Ishikawa (cell line): ENCODE data around the gene CAMP.

Experiments
- CEBPB ChIP-seq: IDR thresholded peaks from 2 replicates; pipeline ENCODE4 v1.6.1; 2012
- CREB1 ChIP-seq: IDR thresholded peaks from 2 replicates; pipeline ENCODE4 v1.6.1; 2012; ENCODE audit warnings: low read depth
- EGR1 ChIP-seq: IDR thresholded peaks from 2 replicates; pipeline ENCODE4 v1.6.1; 2012
- EP300 ChIP-seq: IDR thresholded peaks from 2 replicates; pipeline ENCODE4 v1.6.1; 2012; ENCODE audit warnings: borderline replicate concordance
- FOXM1 ChIP-seq: IDR thresholded peaks from 2 replicates; pipeline ENCODE4 v1.6.1; 2012; ENCODE audit warnings: low read depth, borderline replicate concordance
- MAX ChIP-seq: IDR thresholded peaks from 2 replicates; pipeline ENCODE4 v1.6.1; 2012
- NFIC ChIP-seq: IDR thresholded peaks from 2 replicates; pipeline ENCODE4 v1.6.1; 2012
- RAD21 ChIP-seq: IDR thresholded peaks from 2 replicates; pipeline ENCODE4 v1.6.1; 2012; ENCODE audit warnings: low read depth
- TAF1 ChIP-seq: IDR thresholded peaks from 2 replicates; pipeline ENCODE4 v1.6.1; 2012; ENCODE audit warnings: low read depth, mild to moderate bottlenecking
- TCF12 ChIP-seq: IDR thresholded peaks from 2 replicates; pipeline ENCODE4 v1.6.1; 2012; ENCODE audit warnings: low read depth
- TEAD4 ChIP-seq: IDR thresholded peaks from 2 replicates; pipeline ENCODE4 v1.6.1; 2012
- USF1 ChIP-seq: IDR thresholded peaks from 2 replicates; pipeline ENCODE4 v1.6.1; 2012
- YY1 ChIP-seq: IDR thresholded peaks from 2 replicates; pipeline ENCODE4 v1.6.1; 2012; ENCODE audit warnings: low read depth
- ZBTB7A ChIP-seq: IDR thresholded peaks from 2 replicates; pipeline ENCODE4 v1.6.1; 2012; ENCODE audit warnings: low read depth
- TF ChIP-seq, protein P1 (sequence below): IDR thresholded peaks from 2 replicates; pipeline ENCODE4 v1.6.1; 2012; ENCODE audit warnings: low read depth, mild to moderate bottlenecking

The CAMP gene

GRCh38 chr3:48184299-48184698, 39.0 kb upstream of the CAMP start:
- no peak for TF ChIP-seq CEBPB
- TF ChIP-seq NFIC, result no peak
- no peak for TF ChIP-seq USF1
- no peak for TF ChIP-seq FOXM1
- TF ChIP-seq TAF1, result no peak
- no peak for TF ChIP-seq MAX
- no peak for TF ChIP-seq EGR1
- no peak for TF ChIP-seq EP300
- no peak for TF ChIP-seq YY1
- TF ChIP-seq, protein P1, sequence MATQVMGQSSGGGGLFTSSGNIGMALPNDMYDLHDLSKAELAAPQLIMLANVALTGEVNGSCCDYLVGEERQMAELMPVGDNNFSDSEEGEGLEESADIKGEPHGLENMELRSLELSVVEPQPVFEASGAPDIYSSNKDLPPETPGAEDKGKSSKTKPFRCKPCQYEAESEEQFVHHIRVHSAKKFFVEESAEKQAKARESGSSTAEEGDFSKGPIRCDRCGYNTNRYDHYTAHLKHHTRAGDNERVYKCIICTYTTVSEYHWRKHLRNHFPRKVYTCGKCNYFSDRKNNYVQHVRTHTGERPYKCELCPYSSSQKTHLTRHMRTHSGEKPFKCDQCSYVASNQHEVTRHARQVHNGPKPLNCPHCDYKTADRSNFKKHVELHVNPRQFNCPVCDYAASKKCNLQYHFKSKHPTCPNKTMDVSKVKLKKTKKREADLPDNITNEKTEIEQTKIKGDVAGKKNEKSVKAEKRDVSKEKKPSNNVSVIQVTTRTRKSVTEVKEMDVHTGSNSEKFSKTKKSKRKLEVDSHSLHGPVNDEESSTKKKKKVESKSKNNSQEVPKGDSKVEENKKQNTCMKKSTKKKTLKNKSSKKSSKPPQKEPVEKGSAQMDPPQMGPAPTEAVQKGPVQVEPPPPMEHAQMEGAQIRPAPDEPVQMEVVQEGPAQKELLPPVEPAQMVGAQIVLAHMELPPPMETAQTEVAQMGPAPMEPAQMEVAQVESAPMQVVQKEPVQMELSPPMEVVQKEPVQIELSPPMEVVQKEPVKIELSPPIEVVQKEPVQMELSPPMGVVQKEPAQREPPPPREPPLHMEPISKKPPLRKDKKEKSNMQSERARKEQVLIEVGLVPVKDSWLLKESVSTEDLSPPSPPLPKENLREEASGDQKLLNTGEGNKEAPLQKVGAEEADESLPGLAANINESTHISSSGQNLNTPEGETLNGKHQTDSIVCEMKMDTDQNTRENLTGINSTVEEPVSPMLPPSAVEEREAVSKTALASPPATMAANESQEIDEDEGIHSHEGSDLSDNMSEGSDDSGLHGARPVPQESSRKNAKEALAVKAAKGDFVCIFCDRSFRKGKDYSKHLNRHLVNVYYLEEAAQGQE, result no peak
- TF ChIP-seq TCF12, result no peak
- TF ChIP-seq CREB1, result no peak
- no peak for TF ChIP-seq ZBTB7A
- TF ChIP-seq RAD21, result no peak
- TF ChIP-seq TEAD4, result no peak

DNA sequence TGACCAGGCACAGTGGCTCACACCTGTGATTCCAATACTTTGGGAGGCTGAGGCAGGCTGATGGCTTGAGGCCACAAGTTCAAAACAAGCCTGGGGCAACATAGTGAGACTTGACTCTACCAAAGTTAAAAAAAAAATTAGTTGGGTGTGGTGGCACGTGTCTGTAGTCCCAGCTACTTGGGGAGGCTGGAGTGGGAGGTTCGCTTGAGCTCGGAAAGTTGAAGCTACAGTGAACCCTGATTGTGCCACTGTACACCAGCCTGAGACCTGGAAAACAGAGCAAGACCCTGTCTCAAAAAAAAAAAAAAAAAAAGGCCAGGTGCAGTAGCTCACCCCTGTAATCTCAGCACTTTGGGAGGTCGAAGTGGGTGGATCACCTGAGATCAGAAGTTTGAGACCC, 38.2 kb upstream of the CAMP start:
- TF ChIP-seq NFIC (no peak), FOXM1 (no peak), MAX (no peak), RAD21 (no peak), EP300 (no peak), EGR1 (no peak), YY1 (no peak), ZBTB7A (no peak), TAF1 (no peak), CREB1 (no peak), USF1 (no peak), TEAD4 (no peak), TCF12 (no peak), CEBPB (no peak)
- TF ChIP-seq, protein P1, result no peak

DNA sequence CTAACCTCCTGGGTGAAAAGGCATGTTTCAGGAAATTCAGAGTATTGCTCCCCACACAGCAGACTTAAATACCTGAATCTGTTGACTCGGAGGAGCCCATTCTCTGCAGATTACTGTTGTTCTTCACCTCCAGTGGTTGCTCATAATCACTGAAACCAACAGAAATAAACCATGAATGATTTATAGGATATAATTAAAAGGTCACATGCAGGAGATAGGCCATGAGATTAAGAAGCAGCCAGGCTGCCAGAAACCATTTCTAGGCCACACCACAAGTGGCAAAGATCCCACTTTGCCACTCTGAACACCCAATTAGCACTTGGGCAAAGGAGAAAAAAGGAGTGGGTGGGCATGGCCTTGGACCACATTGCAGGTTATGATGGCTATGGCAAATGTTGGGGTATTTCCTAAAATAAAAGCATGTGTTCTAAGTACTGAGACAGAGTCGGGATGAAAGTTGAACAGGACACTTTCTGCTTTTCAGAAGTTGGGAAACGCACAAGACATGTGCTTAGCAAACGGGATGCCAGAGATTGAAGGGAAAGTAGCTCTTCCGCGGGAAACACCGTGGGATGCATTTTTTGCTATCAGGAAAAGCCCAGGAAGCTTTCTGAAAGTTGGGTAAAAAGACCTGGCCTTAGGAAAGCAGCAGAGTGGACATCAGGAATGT, 36.5 kb upstream of the CAMP start:
- no peak for TF ChIP-seq YY1
- TF ChIP-seq EGR1, result no peak
- TF ChIP-seq CREB1, result no peak
- TF ChIP-seq EP300, result no peak
- TF ChIP-seq TAF1, result no peak
- TF ChIP-seq USF1, result no peak
- no peak for TF ChIP-seq CEBPB
- TF ChIP-seq FOXM1, result no peak
- no peak for TF ChIP-seq ZBTB7A
- no peak for TF ChIP-seq NFIC
- TF ChIP-seq RAD21, result no peak
- TF ChIP-seq TCF12, result no peak

DNA sequence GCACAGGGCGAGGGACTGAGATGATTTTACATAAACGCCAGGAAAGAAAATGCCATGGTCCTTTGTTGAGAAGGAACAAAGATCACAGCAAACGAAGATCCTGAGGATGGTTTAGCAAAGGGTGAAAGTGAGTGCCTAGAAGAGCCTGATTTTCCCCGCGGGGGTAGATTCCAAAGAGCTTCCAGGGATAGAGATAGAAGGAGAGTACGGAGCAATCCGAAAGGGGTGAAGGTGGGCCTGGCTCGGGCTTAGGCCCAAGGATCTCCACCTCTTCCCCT, 36.1 kb upstream of the CAMP start:
- TF ChIP-seq RAD21, result no peak
- no peak for TF ChIP-seq NFIC
- TF ChIP-seq ZBTB7A, result no peak
- TF ChIP-seq, protein P1, result no peak
- no peak for TF ChIP-seq CREB1
- TF ChIP-seq CEBPB, result no peak
- no peak for TF ChIP-seq YY1
- TF ChIP-seq EP300, result no peak
- TF ChIP-seq EGR1, result no peak
